NCI-H1417 (cell line): ENCODE data around the gene FAM13C.
A peak's percentile ranks its signal among the peaks of the same experiment; 100 is the strongest.
"Not testable (repeated sequence)": the region's sequence is repeated elsewhere in the genome, so short reads cannot be mapped to it uniquely, and the experiment has no call there.

Source experiments
- DNase-seq, 3 experiments: peaks; one replicate each; lab custom pipeline; 2025; lab: John Stamatoyannopoulos, UW

The FAM13C gene

GRCh38 chr10:59279476-59279875, 82.9 kb downstream of the FAM13C start:
- DNase-seq: peak in 1 of 3 experiments; percentile 7

GRCh38 chr10:59276919-59277318, 85.4 kb downstream of the FAM13C start:
- peak in 1 of 3 experiments; percentile 33 for DNase-seq

DNA sequence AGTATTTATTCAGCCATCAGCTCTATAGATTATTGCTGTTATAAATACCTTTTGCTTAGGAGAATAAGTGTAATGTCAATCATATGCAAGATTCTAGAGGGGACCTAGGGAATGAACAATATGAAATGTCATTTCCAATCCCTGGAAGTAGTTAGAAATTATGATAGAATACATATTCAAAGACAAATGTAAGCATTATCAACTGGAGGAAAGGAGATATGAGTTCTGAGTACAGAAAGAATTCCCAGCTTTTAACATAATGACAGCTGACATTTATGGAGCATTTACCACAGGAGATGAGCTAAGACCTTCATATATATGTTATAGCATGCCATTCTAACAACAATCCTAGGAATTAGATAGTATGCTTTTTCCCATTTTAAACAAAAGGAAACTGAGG, 86.2 kb downstream of the FAM13C start:
- no peak for DNase-seq

GRCh38 chr10:59273445-59273844, 88.9 kb downstream of the FAM13C start:
- DNase-seq: no peak

DNA sequence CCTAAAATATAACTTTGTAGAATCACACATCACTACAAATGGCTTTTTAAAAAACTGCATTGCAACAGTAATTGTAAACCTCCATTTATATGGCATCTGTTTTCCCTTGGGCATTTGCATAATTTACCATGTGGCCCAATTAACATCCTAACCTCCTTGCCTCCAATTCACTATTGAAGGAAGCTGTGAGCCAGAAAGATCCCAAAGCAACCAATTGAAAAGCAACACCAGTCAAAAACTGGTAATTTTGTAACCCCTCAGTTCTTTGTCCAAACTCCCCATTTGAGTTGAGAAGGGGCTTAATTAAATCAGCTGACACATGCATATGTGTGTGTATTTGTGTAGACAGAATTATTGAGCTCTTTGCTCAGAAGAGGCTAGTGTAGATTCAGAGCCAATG, 90.3 kb downstream of the FAM13C start:
- no peak for DNase-seq

DNA sequence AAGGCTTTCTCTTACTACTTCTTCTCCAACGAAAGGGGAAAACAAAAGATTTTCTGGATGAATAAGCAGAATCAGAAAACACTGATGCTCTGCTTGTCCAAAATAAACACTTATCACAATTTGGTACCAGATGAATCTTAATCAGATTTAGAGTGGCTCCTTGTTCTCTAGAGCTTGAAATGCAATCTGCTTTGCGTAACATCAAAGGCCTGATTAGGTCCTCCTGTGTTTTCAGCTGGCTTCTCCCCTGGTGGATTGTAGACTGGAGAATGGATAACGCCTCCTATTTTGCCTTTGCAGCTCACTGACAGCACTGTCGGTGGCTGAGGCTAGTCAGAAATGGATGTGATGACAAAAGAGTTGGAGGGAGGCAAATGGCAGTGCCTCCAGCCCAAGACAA, 91.2 kb downstream of the FAM13C start:
- peak in 2 of 3 experiments; percentile 4 to 18 for DNase-seq

DNA sequence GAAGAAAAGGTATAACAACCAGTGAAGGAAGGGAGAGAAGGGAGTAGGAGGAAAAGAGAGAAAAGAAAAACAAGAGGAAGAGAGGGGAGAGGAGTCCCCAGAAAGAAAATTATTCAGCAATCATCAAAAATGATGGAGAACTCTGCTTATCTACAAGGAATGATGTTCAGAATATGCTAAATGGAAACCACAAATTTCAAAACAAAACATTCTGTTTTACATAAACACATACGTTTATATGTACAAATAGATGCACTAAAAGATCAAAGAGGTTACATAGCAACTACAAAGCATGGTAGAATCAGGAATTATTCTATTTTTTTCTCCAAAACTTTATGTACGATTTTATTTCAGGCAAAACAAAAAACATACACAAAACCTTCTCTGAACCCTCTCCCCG, 91.9 kb downstream of the FAM13C start:
- DNase-seq: no peak

DNA sequence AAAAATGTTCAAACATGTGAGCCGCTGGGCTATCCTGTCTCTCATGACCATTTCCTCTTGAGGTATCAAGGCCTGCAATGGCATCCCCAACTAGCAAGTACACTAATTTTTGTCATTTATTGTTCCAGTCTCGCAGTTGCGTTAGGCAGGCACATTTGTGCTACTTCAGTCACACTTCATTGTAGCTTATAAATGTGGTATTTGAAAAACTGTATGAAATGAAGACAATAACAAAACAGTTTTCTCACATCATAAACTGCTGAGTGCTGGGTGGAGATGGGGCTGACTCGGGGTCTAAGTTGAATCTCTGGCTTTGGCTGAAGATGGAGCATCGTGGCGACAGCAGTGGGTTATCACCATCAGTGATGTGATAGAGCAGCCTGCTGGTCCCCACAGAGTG, 92.7 kb downstream of the FAM13C start:
- DNase-seq: no peak

GRCh38 chr10:59268460-59268859, 93.9 kb downstream of the FAM13C start:
- no peak for DNase-seq

- DNase-seq: no peak
Measured at GRCh38 chr10:59266321-59266720, 96.0 kb downstream of the FAM13C start.

GRCh38 chr10:59265141-59265540, 97.2 kb downstream of the FAM13C start:
- DNase-seq: no peak

GRCh38 chr10:59258890-59259289, 103.5 kb downstream of the FAM13C start:
- DNase-seq: peak in 2 of 3 experiments; percentile 24 to 66

DNA sequence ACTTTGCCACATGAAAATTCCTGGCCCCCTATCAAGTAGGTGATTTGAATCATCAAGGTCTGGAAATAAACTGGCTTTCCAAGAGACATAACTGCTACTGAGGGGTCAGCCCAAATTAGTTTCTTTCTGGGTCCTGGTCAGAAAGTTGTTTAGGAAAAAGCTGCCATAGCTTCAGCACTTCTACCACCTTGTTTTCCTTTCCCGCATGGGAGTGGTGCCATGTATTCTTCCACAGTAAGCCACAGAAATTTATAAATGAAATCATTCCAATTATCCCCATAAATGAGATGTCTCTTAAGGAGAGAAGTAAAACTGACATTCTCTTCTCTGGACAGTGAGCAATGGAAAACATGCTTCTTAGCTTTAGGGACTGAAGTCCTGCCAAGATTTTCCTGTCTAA, 105.1 kb downstream of the FAM13C start:
- DNase-seq: no peak

- no peak for DNase-seq
Measured at GRCh38 chr10:59255463-59255862, 106.9 kb downstream of the FAM13C start.

- DNase-seq: no peak
Measured at GRCh38 chr10:59252491-59252890, 109.9 kb downstream of the FAM13C start.

GRCh38 chr10:59245686-59246085, 116.7 kb downstream of the FAM13C start:
- peak in 1 of 3 experiments; percentile 33 for DNase-seq

- no peak for DNase-seq
Measured at GRCh38 chr10:59244871-59245270, 117.5 kb downstream of the FAM13C start.

- DNase-seq: no peak
Measured at GRCh38 chr10:59243611-59244195, 118.6 kb downstream of the FAM13C start.

GRCh38 chr10:59242991-59243390, 119.4 kb downstream of the FAM13C start:
- no peak for DNase-seq

- DNase-seq: no peak
Measured at GRCh38 chr10:59242057-59242456, 120.3 kb downstream of the FAM13C start.

GRCh38 chr10:59240582-59241183, 121.7 kb downstream of the FAM13C start:
- peak; percentile 10 to 62 (median 18) for DNase-seq

DNA sequence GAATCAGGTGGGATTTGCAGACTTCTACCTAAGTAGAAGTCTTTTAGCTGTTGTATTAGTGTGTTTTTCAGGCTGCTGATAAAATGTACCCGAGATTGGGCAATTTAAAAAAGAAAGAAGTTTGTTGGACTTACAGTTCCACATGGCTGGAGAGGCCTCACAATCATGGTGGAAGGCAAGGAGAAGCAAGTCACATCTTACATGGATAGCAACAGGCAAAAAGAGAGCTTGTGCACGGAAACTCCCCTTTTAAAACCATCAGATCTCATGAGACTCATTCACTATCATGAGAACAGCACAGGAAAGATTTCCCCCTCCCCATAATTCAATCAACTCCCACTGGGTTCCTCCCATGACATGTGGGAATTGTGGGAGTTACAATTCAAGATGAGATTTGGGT, 123.2 kb downstream of the FAM13C start:
- DNase-seq: not testable (repeated sequence)

DNA sequence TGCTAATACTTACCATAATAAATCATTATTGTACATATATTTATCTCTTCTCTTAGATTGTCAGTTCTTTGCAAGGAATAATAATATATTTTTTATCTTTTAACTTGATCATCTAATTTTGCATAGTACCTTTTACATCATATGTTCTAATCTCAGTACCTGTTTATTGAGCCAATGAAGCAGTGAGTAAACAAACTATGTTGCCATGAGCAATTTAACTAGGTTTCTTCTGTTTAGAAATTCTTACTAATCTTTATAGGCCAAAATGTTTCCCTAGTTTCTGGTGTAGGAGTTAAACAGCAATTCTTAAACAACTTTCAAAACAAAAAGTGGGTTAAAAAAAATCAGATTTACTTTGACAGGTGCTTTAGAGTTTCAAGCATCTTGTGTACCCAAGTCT, 124.6 kb downstream of the FAM13C start:
- DNase-seq: no peak

DNA sequence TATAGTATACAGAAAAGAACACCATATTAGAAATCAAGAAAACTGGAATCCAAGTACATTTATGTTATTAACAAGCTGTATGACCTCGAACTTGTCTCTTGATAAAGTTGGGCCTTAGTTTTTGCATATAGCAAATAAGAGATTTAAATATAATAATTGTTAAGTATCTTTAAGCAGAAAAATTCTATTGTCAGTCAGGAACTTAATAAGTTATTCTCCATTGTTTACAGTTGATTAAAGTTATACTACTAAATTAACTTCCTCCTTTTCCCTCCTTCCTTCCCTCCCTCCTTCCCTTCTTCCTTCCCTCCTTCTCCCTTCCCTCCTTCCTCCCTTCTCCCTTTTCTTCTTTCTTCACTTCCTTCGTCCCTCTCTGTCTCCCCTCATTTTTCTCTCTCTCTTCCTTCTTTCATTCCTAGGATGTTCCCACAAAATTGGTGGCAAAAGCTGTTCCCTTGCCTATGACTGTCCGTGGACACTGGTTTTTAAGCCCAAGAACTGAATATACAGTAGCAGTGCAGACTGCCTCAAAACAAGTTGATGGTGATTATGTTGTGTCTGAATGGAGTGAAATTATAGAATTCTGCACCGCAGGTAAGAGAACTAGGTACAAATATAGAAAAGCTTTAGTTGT, 126.2 kb downstream of the FAM13C start:
- no peak for DNase-seq
